HUDEP-2 (cell line): ENCODE measurements around the gene SMIM10L2A.
A peak's percentile ranks its signal among the peaks of the same experiment; 100 is the strongest.
"Not testable (repeated sequence)": the region's sequence is repeated elsewhere in the genome, so short reads cannot be mapped to it uniquely, and the experiment has no call there.

Experiments
- DNase-seq, 76 experiments: peaks; one replicate each; lab custom pipeline; 2025; ENCODE audit not compliant: unreplicated experiment in 76 of 76; lab: John Stamatoyannopoulos, UW

The SMIM10L2A gene

DNA sequence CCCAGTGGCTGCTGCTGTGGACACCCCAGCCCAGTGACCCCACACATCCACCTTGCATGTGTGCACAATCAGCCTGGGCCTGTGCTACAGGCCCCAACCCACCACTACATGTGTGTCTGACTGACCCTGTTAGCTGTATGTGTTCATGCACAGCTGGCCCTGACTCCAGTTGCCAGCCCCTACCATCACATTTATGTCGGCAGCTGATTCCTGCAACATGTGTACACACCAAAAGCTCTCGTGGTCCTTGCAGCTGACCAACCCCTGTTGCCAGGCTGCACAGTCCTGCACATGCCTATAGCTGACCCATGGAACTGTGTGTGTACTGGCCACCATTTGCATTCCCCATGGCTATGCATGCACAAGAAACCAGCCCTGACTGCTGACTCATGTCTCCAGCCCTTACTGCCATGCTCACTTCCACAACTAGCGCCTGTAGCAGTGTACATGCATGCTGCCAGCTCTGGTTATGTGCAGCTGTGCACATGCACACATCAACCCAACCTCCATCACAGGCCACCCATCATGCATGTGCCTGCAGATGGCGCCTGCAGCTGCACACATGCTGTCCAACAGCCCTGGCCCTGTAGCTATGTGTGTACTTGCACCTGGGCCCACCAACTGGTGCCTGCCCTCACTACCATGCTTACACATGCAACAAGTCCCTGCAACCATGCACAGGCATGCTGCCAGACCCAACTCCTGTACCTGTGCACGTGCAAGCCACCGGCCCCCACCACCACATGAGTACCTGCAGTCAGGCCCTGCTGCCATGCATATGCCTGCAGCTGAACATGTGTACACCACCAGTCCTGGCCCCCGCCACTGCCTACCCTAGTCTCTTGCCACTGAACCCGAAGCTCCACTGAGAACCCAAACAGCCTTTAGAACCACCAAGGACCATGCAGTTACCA, 28.1 kb downstream of the SMIM10L2A start:
- DNase-seq = no peak

DNA sequence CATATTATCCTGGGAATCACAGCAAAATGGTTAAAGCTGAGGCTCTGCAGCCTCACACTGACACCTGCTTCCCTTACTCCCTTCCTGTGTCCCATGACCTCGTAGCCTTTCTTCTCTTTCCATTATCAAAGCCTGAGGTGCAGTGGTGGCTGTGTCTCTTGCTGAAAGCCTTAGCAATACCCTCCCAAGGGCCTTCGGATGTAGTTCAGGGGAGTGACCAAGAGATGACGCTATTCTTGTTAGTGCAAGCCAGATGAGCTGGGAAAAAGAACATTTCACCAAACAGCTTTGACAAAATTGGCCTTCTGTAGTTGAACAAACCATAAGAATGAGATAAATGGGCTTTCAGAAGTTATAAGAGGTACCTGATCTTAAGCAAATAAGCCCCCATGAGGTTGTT, 31.6 kb downstream of the SMIM10L2A start:
- no peak for DNase-seq

DNA sequence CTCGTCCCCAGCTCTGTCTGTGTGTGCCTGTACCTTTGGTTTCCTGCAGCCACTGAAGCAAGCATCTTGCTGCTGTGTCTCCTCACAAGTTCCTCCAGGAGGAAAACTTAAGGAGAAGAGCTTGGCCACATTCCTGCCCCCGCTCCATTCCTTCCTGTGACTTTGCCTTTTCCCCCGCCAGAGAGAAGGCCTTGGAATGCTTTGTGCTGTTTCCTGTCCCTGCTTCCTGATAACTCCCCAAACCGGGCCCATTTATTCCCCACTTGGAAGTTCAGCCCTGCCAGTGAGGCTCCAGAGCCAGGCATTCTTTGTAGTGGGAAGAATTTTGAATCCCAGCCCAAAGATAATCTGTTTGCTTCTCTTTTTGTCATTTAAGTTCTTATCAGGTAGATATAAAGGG, 33.1 kb downstream of the SMIM10L2A start:
- no peak for DNase-seq

DNA sequence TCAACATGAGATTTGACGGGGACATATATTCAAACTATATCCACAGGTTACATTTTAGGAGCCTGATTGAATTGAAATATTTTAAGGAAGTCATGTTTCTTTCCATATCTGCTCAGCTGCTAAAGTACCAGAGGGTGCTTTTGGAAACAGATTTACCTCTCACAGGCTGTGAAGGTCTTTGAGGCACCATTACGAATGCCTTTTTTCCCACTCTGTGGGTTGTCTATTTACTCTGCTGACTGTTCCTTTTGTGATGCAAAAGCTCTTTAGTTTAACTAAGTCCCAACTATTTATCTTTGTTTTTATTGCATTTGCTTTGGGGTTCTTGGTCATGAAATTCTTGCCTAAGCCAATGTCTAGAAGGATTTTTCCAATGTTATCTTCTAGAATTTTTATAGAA, 40.0 kb downstream of the SMIM10L2A start:
- DNase-seq = not testable (repeated sequence)

DNA sequence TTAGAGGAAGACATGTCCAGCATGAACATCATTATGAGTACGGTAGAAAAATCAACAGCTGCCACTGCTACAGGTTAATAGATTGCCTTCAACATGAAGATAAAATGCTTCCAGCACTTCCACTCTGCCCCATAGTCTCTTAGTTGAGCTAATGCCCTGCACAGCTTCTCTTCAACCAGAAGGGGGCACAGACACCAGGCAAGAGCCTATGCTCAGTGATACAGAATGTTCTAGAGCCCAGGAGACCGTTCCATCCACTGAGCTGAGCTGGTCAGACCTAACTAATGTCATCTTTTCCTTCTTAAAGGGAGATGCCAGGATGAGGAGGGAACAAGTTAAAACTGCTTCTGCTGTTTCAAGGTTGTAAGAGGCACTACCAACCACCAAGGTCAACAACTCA, 42.2 kb downstream of the SMIM10L2A start:
- DNase-seq = peak in 7 of 76 experiments; percentile 0 to 11 (median 1)

DNA sequence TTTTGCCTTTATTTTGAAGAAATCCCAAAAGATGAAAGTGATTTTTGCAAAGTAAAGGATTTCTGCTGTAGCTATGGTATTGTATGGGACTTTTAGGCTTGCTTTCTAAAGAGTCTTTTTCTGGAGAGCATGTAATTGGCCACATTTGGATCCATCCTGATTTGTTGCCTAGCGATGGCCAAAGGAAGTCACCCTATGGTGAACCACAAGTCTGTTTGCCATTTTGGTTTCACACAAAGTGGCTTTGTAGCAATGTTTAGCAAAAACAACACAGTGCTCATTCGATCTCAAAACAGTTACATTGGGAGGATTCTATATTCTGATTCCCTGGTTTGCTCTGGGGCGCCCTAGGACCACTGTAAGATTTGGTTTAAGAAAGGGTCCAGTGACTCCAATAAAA, 54.6 kb downstream of the SMIM10L2A start:
- DNase-seq = no peak

DNA sequence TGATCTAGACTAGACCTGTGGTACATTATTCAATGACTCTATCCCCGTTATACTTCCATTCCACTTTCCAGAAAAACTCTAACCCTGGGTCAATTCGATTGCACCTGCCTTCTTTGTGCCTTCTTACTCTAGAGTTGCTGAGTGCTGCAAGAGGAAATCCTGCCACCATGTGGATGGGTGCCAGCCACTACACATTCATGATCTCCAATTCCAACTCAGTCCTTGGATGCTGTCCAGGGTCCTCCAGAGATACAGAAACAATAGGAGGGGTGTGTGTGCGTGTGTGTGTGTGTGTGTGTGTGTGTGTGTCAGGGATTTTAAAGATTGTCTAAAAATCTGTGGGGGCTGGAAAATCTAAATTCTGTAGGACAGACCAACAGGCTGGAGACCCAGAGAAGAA, 55.8 kb downstream of the SMIM10L2A start:
- peak in 69 of 76 experiments; percentile 1 to 68 (median 35) for DNase-seq
